PFSK-1 (cell line): ENCODE measurements around the gene SH2B2.
"Not testable (repeated sequence)": the region's sequence is repeated elsewhere in the genome, so short reads cannot be mapped to it uniquely, and the experiment has no call there.

Experiments used
- POLR2AphosphoS5 ChIP-seq: IDR thresholded peaks from 2 replicates; pipeline ENCODE4 v1.6.1; 2012; ENCODE audit warnings: low read depth, mild to moderate bottlenecking, control low read depth, low read length, moderate library complexity
- REST ChIP-seq, 2 experiments: IDR thresholded peaks; 2 replicates each; pipeline versions ENCODE4 v1.6.1 to v1.8.0; 2011 to 2012; ENCODE audit warnings: low read depth in 2 of 2, low read length in 2 of 2, control low read depth in 1 of 2, inconsistent platforms in 1 of 2, mild to moderate bottlenecking in 1 of 2, moderate library complexity in 1 of 2; ENCODE audit not compliant: insufficient read depth in 1 of 2
- TAF1 ChIP-seq: IDR thresholded peaks from 2 replicates; pipeline ENCODE4 v1.6.1; 2012; ENCODE audit warnings: low read length, control low read depth, borderline replicate concordance; ENCODE audit not compliant: insufficient read depth

- not testable (repeated sequence) for TF ChIP-seq TAF1; POLR2AphosphoS5; REST (IDR thresholded peaks at IDR 0.05; ENCODE audit: insufficient read depth in 1 of 2, low read depth in 2 of 2, low read length in 2 of 2)
Observed at GRCh38 chr7:102356344-102356743, 69.7 kb downstream of the SH2B2 start, which contains the start of gene SPDYE6.
